ENCODE measurements around the gene TUBB4B.
A peak's percentile ranks its signal among the peaks of the same experiment; 100 is the strongest.

Gene TUBB4B

GRCh38 chr9:137281345-137282116 is 40.4 kb downstream of the TUBB4B start:
- H3K4me3 ChIP-seq (ENCODE audit: low read depth, low read length) = no peak overlapping the region
- no peak for DNase-seq (ENCODE audit: low read depth)
- no peak for TF ChIP-seq CTCF (IDR thresholded peaks at IDR 0.05; ENCODE audit: control insufficient read depth, extremely low read depth, insufficient read depth)

GRCh38 chr9:137286975-137287383 is 45.9 kb downstream of the TUBB4B start:
- no peak overlapping the region for H3K4me3 ChIP-seq (ENCODE audit: low read depth, low read length)
- DNase-seq (ENCODE audit: low read depth) = no peak
- peak; percentile 82 for TF ChIP-seq CTCF (IDR thresholded peaks at IDR 0.05; ENCODE audit: control insufficient read depth, extremely low read depth, insufficient read depth)

GRCh38 chr9:137293094-137293481 is 52.0 kb downstream of the TUBB4B start:
- no peak for TF ChIP-seq CTCF (IDR thresholded peaks at IDR 0.05; ENCODE audit: control insufficient read depth, extremely low read depth, insufficient read depth)
- no peak overlapping the region for H3K4me3 ChIP-seq (ENCODE audit: low read depth, low read length)
- no peak for DNase-seq (ENCODE audit: low read depth)

Measured in LNCaP clone FGC (cell line).